RPMI8226 (cell line): ENCODE measurements around the gene PIN1.
"Not testable (repeated sequence)": the region's sequence is repeated elsewhere in the genome, so short reads cannot be mapped to it uniquely, and the experiment has no call there.

Source experiments
- DNase-seq: peaks from one replicate; pipeline ENCODE4 v3.0.0-alpha.2; 2015

PIN1 gene

DNA sequence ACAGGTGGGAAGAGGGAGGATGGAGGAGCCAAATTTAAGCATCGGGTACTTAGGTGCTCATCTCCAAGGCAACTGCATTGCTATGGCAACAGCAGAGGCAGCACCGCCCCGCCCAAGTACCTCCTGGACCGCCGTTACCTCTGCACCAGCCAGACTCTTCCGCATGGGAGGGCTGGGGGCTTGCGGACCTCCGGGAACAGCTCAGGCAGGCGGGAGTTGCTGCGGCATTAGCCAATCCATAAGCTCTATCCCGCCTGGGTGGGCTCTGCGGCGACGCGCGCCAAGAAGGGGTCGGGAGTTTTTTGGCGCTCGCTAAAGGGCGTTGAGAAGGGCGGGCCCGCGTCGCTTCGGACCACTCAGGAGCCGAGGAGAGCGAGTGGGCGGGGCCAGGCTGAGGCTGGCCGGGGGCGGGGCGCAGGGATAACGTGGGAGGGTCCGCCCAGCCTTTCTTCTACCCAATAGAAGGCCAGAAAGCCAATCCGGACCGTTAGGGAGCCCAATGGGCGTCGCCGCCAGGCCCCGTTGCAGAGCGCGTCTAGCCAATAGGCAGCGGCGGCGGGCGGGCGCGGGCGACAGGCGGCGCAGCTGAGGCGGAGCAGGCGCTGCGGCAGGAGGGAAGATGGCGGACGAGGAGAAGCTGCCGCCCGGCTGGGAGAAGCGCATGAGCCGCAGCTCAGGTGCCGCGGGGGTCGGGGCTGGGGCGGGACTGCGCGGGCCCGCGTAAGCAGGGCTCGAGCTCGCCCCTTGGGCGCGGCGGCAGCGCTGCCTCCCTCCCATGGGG, at the start of gene PIN1:
Gene PIN1 (plus strand): TSS at position 593 of the 781 bp plus-strand sequence. CDS start 27 bp downstream, at position 620.
- peak; percentile 99 for DNase-seq

DNA sequence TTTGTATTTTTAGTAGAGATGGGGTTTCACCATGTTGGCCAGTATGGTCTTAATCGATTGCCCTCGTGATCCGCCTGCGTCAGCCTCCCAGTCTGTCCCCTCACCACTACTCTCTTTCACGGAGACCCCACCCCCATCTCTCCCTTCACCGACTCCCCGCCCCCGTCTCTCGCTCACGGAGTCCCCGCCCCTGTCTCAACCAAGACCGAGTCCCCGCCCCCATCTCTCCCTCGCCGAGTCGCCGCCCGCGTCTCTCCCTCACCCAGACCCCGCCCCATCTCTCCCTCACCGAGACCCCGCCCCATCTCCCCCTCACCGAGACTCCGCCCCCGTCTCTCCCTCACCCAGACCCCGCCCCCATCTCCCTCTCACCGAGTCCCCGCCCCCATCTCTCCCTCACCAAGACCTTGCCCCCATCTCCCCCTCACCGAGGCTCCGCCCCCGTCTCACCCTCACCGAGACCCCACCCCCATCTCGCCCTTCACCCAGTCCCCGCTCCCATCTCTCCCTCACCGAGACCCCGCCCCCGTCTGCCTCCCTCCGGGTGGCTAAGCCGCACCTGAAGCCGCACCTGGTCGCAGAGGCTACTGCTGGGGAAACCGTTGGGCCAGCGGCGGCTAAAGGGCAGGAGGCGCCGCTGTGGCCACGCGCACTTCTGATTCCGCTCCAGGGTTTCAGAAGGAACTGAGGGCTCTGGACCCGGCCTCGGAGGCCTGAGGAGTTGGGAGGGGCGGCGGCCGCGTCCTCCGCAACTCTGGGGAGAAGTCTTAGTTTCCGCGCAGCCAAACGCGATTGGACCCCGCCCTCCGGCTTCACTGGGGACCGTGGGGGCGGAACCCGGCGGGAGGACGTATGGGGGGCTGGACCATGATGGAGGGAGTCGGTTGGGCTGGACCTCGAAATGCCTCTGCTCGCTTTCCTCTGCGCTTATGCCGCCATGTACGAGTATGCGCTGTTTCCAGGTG, 49.5 kb upstream of the PIN1 start:
- DNase-seq = peak; percentile 90

DNA sequence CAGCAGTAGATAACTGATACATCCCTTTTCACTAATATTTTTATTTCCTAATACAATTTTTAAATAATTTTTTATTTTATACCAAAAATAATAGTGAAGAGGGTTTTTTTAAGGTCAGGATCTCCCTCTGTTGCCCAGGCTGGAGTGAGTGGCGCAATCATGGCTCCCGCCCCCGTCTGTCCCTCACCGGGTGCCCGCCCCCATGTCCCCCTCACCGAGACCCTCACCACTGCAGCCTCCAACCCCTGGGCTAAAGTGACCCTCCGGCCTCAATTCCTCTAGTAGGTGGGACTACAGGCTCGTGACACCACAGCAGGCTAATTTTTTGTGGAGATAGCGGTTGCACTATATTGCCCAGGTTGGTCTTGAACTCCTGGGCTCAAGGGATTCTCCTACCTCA, 48.8 kb upstream of the PIN1 start:
- DNase-seq = no peak

DNA sequence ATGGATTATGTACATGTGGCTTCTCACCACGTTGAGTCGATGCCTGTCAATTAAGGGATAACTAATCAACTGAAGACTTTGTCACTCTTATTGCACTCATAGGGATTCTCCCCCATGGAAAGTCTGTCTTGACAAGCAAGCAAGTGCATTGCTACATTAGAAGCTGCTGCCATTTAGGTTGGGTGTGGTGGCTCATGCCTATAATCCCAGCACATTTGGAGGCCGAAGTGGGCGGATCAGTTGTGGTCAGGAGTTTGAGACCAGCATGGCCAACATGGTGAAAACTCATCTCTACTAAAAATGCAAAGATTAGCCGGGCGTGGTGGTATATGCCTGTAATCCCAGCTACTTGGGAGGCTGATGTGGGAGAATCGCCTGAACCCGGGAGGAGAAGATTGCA, 48.3 kb upstream of the PIN1 start:
- DNase-seq = no peak

DNA sequence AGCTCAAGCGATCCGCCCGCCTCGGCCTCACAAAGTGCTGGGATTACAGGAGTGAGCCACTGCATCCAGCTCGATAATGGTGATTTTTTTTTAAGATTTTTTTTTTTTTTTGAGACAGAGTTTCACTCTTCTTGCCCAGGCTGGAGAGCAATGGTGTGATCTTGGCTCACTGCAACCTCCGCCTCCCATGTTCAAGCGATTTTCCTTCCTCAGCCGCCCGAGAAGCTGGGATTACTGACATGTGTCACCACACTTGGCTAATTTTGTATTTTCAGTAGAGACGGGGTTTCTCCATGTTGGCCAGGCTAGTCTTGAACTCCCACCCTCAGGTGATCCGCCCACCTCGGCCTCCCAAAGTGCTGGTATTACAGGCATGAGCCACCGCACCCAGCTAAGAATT, 46.5 kb upstream of the PIN1 start:
- DNase-seq = not testable (repeated sequence)

DNA sequence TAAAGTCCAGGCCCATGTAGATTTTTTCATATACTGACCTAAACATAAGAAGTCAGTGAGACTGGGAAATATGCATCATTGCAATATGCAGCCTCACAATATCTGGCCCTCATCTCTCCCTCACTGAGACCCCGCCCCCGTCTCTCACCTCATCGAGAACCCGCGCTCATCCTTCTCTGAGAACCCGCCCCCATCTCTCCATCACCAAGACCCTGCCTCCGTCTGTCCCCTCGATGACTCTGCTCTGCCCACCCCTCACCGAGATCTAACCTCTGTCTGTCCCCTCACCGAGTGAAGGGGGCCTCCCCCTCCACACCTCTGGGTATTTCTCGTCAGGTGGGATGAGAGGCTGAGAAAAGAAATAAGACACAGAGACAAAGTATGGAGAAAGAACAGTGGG, 46.1 kb upstream of the PIN1 start:
- DNase-seq = no peak

DNA sequence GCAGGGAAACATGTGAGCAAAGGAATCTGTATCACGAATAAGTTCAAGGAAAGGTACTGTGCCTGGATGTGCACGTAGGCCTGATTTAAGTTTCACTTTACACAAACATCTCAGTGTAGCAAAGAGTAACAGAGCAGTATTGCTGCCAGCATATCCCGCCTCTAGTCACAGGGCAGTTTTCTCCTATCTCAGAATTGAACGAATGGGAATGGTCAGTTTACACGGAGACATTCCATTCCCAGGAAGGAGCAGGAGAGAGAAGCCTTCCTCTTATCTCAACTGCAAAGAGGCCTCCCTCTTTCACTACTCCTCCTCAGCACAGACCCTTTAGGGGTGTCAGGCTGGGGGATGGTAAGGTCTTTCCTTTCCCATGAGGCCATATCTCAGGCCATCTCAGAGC, 45.5 kb upstream of the PIN1 start:
- not testable (repeated sequence) for DNase-seq

DNA sequence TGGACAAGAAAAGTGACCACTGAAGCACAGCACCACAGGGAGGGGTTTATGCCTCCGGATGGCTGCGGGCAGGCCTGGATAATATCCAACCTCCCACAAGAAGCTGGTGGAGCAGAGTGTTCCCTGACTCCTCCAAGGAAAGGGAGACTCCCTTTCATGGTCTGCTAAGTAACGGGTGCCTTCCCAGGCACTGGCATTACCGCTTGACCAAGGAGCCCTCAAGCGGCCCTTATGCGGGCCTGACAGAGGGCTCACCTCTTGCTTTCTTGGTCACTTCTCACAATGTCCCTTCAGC, 44.1 kb upstream of the PIN1 start:
- DNase-seq = not testable (repeated sequence)

DNA sequence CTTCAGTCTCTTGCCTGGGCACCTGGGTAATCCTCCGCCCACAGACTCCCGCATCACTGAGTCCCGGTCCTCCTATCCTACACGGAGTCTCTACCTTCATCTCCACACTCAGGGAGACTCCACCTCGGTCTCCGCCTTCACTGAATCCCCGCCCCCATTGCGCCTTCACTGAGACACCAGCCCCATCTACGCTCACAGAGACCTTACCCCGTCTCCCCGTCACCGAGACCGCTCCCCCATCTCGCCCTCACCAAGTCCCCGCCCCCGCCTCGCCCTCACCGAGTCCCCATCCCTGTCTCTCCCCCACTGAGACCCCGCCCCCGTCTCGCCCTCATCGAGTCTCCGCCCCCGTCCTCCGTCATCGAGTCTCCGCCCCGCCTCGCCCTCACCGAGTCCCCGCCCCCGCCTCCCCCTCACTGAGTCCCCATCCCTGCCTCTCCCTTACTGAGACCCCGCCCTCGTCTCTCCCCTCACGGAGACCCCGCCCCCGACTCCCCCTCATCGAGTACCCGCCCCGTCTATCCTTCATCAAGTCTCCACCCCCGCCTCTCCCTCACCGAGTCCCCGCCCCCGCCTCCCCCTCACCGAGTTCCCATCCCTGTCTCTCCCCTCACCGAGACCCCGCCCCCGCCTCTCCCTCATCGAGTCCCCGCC, 43.4 kb upstream of the PIN1 start:
- DNase-seq = peak; percentile 90

DNA sequence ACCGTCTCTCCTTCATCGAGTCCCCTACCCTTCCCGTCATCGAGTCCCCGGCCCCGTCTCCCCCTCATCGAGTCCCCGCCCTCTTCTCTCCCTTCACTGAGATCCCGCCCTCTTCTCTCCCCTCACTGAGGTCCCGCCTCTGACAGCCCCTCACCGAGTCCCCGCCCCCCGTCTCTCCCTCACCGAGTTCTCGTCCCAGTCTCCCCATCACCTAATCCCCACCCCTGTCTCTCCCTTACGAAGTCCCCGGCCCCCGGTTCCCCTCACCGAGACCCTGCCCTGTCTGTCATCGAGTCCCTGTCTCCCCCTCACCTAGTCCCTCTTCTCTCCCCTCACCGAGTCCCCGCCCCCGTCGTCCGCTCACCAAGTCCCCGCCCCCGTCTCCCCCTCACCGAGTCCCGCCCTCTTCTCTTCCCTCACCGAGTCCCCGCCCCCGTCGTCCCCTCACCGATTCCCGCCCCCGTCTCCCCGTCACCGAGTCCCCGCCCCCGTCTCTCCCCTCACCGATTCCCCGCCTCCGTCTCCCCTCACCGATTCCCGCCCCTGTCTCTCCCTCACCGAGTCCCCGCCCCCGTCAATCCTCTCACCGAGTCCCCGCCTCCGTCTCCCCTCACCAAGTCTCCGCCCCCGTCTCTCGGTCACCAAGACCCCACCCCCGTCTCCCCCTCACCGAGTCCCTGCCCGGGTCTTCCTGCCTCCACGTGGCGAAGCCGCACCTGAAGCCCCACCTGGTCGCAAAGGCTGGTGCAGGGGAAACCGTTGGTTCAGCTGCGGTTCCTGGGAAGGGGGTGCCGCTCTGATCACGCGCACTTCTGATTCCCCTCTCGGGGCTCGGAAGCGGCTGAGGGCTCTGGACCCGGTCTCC, 42.7 kb upstream of the PIN1 start:
- peak; percentile 90 for DNase-seq

DNA sequence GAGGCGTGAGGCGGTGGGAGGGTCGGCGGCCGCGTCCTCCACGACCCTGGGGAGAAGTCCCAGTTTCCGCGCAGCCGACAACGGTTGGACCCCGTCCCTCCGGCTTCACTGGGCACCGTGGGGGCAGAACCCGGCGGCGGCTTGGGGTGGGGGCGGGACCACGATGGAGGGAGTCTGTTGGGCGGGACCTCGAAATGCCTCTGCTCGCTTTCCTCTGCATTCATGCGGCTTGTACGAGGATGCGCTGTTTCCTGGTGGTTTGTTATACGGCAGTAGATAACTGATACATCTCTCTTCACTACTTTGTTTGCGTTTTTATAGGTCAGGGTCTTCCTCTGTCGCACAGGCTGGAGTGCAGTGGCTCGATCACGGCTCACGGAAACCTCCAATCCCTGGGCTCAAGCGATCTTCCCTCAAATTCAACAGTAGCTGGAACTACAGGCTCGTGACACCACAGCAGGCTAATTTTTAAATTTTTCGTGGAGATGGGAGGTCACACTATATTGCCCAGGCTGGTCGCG, 42.0 kb upstream of the PIN1 start:
- DNase-seq = peak; percentile 13

DNA sequence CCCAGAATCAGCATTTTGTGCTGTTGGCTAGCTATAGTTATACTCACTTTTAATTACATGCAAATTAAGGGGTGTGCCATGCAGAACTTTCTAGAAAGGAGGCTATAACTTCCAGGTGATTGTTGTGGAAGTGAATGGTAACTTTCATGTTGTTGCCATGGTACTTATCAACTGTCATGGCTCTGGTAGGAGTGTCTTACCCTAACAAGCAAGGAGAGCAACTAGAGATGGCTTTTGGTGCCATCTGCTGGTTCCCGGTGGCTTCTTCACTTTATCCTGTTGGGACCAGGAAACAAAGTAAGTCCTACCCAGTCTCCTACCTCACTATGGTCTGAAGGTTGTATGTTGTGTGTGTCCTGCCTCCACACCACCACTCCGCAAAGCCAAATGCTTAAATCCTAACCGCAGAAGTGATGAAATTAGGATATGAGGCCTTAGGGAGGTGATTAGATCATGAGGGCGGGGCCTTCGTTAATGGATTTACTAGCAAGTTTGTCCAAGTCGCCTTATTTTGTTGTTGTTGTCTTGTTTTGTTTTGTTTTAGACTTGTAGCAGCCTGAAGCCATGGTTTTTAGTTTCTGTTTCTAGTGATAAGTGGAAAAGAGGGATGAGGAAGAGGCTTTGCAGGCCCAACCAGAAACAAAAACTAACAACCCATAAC, 38.9 kb upstream of the PIN1 start:
- peak; percentile 88 for DNase-seq

DNA sequence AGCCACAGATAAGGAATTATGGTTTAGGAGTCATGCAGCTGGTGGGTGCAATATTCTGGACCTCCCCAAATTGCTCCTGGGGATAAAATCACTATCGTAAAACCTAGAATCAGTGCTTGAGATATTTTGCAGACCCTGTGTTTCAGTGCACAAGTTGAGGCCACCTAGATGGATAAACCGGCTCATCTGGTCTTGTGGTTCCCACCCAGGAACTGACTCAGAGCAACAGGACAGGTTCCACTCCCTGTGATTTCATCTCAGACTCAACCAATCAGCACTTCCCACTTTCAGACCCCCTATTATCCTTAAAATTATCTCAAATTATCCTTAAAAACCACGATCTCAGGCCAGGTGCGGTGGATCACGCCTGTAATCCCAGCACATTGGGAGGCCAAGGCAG, 37.2 kb upstream of the PIN1 start:
- no peak for DNase-seq

DNA sequence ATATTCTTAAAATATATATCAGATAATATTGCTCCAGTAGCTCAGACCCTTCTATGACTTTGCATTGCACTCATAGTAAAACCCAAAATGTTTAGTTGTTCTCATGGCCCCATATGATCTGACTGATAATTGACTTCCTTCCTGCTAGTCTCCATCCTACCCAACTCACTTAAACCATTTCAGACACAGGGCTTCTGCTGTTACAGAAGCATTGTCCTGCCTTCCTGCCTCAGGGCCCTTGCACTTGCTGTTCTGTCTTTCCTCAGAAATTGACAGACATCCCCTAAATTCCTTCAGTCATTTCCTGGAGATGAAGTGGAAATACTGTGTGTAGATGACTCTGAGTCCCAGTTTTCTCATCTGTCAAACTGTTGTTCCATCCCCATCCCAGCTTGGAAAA, 36.0 kb upstream of the PIN1 start:
- no peak for DNase-seq

DNA sequence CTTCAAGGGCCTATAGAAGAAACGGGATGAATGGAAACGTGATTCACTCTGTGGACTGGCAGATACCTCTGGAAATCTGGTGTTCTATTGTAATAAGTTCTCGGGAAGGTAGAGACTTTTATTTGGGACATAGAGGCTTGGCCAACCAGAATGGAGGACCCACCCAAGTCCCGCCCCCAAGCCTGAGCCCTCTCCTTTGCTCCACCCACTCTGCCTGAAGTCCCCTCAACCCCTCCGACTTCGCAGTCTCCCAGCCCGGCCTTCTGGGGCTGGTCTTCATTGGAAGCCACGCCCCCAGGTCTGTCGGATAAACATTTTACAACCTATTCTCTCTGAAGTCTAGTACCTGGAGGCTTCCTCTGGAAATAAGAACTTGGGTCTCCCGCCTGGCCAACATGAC, 33.1 kb upstream of the PIN1 start:
- DNase-seq = no peak

DNA sequence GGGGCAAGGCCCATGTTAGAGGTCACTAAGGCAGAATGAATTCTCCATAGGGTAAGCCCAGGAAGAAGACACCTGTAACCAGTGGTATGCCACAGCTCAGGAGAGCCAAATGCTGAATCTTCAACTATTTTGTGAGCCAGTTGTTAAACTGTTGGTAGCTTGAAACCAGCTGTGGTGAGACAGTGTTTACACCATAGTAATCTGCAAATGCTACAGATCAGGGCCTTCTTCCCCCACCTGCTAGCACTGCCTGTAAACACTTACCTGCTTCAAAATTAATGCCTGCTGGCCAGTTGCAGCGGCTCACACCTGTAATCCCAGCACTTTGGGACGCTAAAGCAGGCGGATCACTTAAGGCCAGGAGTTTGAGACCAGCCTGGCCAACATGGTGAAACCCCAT, 28.3 kb upstream of the PIN1 start:
- DNase-seq = peak; percentile 87

DNA sequence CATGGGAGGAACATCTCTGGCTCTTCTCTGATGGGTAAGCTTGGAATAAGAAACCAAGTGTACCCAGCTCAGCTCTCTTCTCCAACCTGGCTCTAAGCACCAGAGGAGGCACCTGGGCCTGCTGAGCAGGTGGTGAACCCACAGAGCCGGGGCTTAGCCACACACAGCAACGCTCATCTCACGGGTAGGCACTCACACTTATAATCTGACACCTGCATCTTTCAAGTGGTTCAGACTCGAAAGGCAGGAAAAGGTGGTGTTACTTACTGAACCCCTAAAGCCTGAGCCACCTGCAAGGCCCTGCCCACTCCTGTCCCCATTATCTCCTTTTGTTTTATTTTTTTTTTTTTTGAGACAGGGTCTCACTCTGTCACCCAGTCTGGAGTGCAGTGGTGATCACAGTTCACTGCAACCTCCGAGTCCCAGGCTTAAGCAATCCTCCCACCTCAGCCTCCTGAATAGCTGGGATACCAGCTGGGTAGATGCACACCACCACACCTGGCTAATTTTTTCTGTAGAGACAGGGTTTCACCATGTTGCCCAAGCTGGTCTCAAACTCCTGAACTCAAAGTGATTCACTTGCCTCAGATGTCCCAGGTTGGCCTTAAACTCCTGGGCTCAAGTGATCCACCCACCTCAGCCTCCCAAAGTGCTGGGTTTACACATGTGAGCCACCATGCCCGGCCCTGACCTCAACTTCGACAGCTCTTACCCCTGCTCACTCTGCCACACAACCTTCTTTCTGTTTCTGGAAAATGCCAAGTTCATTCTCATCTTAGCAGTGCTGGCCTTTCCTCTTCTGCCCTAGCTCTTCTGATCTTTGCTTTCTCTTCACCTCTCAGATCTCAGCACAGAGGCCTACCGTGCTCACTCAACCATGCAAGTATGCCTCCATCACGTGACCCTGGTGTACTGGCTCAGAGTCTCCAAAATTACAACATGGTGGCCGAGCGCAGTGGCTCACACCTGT, 26.0 kb upstream of the PIN1 start:
- DNase-seq = peak; percentile 85

DNA sequence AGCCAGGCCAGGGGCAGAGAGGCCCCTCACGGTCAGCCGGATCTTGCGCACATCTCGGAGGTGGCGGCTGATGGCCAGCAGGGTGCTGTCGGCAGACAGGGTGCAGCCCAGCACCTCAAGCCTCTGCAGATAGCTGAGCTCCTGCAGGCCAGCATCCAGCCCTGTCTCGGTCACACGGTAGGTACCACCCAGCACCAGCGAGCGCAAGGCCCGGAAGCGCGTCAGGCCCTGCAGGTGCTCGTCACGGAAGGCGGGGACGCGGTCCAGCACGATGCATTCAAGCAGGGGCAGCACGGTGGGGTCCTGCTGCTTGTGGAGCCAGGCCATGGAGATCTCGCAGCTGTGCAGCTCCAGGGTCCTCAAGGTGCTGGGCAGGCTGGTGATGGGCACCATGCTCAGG, 24.0 kb upstream of the PIN1 start:
- DNase-seq = no peak

DNA sequence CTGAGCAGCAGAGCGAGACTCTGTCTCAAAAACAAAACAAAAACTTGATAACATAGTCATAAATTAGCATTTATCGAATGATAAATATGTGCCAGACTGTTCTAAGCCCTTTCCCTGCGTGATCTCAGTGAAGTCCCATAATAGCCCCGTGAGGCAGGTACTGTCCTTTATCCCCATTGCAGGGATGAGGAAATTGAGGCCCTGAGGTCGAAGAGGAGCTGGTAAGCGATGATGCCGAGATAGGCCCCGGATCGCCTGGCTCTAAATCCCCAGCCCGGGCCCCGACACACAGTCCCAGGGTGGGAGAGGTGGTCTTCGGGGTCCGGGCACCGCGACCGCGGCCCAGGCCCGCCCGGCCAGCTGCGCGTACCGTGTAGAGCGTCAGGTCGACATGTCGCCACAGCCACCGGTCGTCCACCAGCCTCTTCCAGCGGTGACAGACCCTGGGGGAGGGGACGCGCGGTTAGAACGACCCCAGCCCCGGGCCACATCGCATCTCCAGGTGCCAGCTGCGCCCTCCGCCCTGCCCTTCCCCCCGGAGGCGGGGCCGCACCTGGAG, 16.9 kb upstream of the PIN1 start:
- DNase-seq = no peak
